HEK293 (cell line): ENCODE measurements around the gene WASF3.

Experiments
- CTCF ChIP-seq: fragments of 450-650 bp; formaldehyde crosslinking; IDR thresholded peaks from 2 replicates; pipeline ENCODE4 v1.5.1; 2016; ENCODE audit warnings: missing biosample characterization, missing genetic modification characterization
- PATZ1 ChIP-seq: fragments of 450-650 bp; formaldehyde crosslinking; IDR thresholded peaks from 2 replicates; pipeline ENCODE4 v1.5.1; 2016; ENCODE audit warnings: missing biosample characterization, missing genetic modification characterization
- YY1 ChIP-seq: fragments of 450-650 bp; formaldehyde crosslinking; IDR thresholded peaks from 2 replicates; pipeline ENCODE4 v1.5.1; 2018; ENCODE audit warnings: missing biosample characterization, missing genetic modification characterization
- ZBTB1 ChIP-seq: fragments of 450-650 bp; formaldehyde crosslinking; IDR thresholded peaks from 2 replicates; pipeline ENCODE4 v1.5.1; 2016; ENCODE audit warnings: missing biosample characterization, missing genetic modification characterization
- ZBTB11 ChIP-seq: fragments of 450-650 bp; formaldehyde crosslinking; conservative IDR thresholded peaks from 2 replicates; pipeline ENCODE4 v1.5.1; 2016; ENCODE audit warnings: low read depth, missing biosample characterization, missing genetic modification characterization
- ZBTB17 ChIP-seq: fragments of 450-650 bp; formaldehyde crosslinking; IDR thresholded peaks from 2 replicates; pipeline ENCODE4 v1.5.1; 2016; ENCODE audit warnings: missing biosample characterization, missing genetic modification characterization
- ZNF18 ChIP-seq: fragments of 450-650 bp; formaldehyde crosslinking; IDR thresholded peaks from 2 replicates; pipeline ENCODE4 v1.5.1; 2016; ENCODE audit warnings: missing biosample characterization, missing genetic modification characterization
- ZNF223 ChIP-seq: fragments of 450-650 bp; formaldehyde crosslinking; IDR thresholded peaks from 2 replicates; pipeline ENCODE4 v1.5.1; 2016; ENCODE audit warnings: missing biosample characterization, missing genetic modification characterization
- ZNF274 ChIP-seq, 2 experiments: fragments of 200-500 bp in 1 of 2; fragments of 450-650 bp in 1 of 2; sonication (Bioruptor generic) in 1 of 2; formaldehyde crosslinking in 1 of 2; IDR thresholded peaks; 2 replicates each; pipeline versions ENCODE4 v1.5.1 to v1.6.1; 2014 to 2016; ENCODE audit warnings: borderline replicate concordance in 1 of 2, inconsistent platforms in 1 of 2, low read length in 1 of 2, missing biosample characterization in 1 of 2, missing genetic modification characterization in 1 of 2
- ZNF610 ChIP-seq: fragments of 450-650 bp; formaldehyde crosslinking; IDR thresholded peaks from 2 replicates; pipeline ENCODE4 v1.5.1; 2016; ENCODE audit warnings: missing biosample characterization, missing genetic modification characterization, borderline replicate concordance
- ZNF785 ChIP-seq: fragments of 450-650 bp; formaldehyde crosslinking; IDR thresholded peaks from 2 replicates; pipeline ENCODE4 v1.5.1; 2016; ENCODE audit warnings: missing biosample characterization, missing genetic modification characterization

- TF ChIP-seq ZBTB1 (tag by site-specific recombination) (no peak), ZNF18 (no peak), ZBTB11 (tag by site-specific recombination) (no peak), CTCF (tag by site-specific recombination) (no peak), PATZ1 (tag by site-specific recombination) (no peak), ZNF274 (IDR thresholded peaks at IDR 0.05; ENCODE audit: low read length) (no peak), ZNF274 (tag by site-specific recombination; IDR thresholded peaks at IDR 0.05; ENCODE audit: borderline replicate concordance) (no peak), ZNF223 (no peak), ZBTB17 (tag by site-specific recombination) (no peak), YY1 (tag by site-specific recombination) (no peak), ZNF610 (tag by site-specific recombination) (no peak), ZNF785 (tag by site-specific recombination) (no peak)
Measured at GRCh38 chr13:26616126-26616525, 58.6 kb downstream of the WASF3 start.
